B cell (primary cell): ENCODE measurements around the gene TEDC1.

Experiments used
- CTCF ChIP-seq: fragments of 200-600 bp; IDR thresholded peaks from one replicate; pipeline ENCODE4 v1.8.0; 2022; ENCODE audit warnings: antibody characterized with exemption, mild to moderate bottlenecking
- EZH2 ChIP-seq: IDR thresholded peaks from 2 replicates; pipeline ENCODE4 v1.6.1; 2012; ENCODE audit warnings: borderline replicate concordance, low read depth, mild to moderate bottlenecking, moderate library complexity, low read length; ENCODE audit not compliant: insufficient read depth, poor library complexity, severe bottlenecking

GRCh38 chr14:105450123-105450505 lies 40.9 kb upstream of the TEDC1 start:
- no peak for TF ChIP-seq CTCF
- TF ChIP-seq EZH2 = no peak
